HG03457 (cell line): ENCODE results near the gene GRIP2.
"Not testable (repeated sequence)": the region's sequence is repeated elsewhere in the genome, so short reads cannot be mapped to it uniquely, and the experiment has no call there.

Experiments used
- ATAC-seq: cut with Tn5 transposase; IDR thresholded peaks from one replicate; pipeline ENCODE4 v1.9.1; 2021; ENCODE audit warnings: moderate number of reproducible peaks; ENCODE audit not compliant: unreplicated experiment

Gene GRIP2

DNA sequence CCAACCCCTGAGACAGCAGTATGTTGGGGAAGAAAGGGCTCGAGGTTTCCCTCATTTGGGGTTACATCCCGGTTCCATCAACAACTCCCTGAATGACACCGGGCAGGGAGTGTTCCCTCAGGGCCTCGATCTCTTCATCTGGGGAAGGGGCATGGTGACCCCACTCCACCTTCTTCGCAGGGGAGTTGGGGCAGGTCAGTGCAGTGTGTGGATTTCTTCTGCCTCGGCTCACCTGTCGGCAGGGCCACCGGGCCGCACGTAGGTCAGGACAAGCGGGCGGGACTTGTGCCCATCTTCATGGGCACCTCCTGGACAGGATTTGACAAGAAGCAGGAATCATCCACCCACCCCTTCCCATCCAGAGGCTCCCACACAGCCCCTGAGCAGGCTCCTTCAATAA, 17.4 kb downstream of the GRIP2 start:
- ATAC-seq, result no peak

DNA sequence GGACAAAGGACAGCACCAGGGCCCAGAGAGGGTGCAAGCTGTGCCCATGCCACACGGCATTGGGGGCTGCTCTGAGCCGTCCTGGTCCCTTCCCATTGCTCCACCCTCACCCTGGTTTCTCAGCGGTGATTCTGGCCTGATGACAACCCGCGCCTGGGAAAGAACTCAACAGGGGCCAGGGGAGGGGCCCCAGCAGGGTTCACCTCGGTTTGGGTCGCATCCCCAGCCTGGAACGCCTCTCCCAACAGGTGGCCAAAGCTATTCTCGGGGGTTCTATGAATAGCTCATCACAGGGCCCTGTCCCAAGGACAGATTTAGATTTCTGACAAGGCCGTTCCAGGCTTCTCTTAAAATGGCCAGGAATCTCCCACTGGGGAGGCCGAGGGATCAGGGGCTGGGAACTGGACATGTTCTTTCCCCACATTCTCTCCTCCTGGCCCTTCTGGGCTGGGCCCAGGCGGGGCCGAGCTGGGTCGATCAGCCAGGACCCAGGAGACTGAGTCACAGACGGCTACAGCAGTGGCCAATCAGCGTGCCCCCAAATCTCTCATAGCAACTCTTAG, 17.9 kb downstream of the GRIP2 start:
- ATAC-seq, result no peak

DNA sequence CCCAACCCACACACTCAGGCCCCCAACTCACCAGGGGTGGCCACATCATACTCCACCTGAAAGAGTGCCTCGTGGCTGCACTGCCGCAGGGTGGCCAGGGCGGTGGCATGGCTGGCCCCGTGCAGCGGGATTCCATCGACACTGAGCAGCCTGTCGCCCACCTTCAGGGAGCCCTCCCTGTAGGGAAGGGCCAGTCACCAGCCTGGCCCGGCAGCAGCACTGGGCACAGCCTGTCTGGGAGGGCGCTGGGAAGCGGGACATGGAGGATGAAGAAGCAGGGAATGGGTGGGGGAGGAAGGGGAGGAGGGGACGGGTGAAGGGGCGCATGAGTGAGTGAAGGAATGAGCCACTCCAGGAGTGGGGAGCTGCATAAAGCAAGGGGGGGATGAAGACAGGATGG, 18.5 kb downstream of the GRIP2 start:
- ATAC-seq, result no peak

DNA sequence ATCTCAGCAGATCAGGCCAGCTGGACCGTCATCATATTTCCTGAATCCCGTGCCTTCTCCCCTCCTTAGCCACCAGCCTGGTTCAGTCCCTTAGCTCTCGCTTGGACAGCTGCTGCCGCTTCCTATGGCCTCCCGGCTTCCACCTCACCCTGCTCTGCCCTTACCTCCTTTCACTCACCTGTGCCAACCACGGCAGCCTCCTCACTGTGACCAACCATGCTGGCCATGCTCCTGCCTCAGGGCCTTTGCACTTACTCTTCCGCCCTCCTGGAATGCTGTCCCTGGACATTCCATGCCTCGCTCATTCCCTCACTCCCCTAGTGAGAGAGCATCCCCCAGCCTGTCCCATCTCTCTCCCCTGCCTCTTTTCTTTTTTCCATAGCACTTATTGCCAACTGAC, 19.2 kb downstream of the GRIP2 start:
- no peak for ATAC-seq

DNA sequence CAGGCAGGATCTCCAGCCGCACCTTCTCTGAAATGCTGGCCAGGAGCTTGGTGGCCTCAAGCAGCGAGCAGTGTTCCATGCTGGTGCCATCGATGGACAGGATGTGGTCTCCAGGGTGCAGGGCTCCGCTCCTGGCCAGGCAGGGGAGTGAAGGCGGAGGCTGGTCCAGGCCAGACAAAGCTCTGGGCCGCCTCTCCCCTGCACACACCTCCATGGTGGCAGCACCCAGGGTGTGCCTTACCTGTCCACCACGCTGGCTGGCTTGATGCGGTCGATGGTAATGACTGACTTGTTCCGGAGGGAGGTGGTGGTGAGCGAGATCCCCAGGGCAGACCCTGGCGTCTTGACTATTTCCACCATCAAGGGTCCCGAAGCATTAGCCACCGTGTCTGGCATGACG, 20.0 kb downstream of the GRIP2 start:
- ATAC-seq, result no peak

DNA sequence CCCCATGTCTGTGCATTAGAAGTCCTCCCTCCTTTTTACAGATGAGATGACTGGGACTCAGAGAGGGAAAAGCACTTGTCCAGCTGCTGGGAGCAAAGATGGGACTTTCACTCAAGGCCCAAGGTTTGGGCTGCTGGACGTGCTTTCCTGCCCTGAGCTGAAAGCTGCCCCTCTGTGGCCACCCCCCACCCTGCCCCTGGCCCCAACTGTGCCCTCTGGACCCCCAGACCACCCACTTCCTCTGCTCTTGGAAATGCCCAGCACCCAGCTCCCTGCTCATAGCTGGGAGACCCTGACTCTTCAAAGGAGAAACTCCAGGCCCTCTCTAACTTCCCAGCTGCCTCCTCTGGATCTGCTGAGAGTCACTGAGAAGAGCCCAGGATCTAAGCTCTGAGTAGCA, 20.7 kb downstream of the GRIP2 start:
- no peak for ATAC-seq

DNA sequence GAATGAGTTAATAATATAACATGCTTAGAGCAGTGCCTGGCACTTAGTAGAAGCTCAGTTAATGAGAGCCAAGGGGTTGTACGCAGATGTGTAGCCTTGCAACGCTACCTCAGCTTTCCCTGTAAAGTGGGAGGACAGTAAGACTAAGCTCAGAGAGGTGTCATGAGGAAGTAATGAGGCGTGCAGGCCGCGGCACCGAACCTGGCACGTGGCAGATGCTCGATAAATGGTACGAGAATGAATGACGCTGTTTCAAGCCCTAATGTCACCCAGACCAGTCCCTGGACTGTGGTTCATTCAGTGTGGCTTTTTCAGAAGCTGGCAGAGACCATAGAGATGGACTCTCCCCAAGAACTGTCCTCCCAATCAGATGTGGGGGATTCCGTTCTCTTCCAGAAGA, 21.2 kb downstream of the GRIP2 start:
- no peak for ATAC-seq

DNA sequence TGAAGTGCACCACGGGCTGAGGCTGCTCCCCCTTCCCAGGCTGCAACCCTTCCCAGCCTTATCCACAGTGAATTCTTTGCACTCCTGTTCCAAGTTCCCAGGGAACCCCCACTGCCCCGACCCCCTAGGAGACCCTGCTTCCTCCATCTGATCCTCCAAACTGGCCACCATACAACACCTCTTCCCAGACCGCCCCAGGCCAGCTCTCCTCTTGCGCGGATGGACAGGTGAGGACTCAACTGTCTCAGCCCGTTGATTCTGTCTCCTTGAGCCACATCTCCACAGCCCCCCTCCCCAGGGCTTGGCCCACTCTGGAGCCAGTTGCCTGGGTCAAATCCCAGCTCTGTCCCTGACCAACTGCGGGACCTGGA, 21.7 kb downstream of the GRIP2 start:
- ATAC-seq, result no peak

DNA sequence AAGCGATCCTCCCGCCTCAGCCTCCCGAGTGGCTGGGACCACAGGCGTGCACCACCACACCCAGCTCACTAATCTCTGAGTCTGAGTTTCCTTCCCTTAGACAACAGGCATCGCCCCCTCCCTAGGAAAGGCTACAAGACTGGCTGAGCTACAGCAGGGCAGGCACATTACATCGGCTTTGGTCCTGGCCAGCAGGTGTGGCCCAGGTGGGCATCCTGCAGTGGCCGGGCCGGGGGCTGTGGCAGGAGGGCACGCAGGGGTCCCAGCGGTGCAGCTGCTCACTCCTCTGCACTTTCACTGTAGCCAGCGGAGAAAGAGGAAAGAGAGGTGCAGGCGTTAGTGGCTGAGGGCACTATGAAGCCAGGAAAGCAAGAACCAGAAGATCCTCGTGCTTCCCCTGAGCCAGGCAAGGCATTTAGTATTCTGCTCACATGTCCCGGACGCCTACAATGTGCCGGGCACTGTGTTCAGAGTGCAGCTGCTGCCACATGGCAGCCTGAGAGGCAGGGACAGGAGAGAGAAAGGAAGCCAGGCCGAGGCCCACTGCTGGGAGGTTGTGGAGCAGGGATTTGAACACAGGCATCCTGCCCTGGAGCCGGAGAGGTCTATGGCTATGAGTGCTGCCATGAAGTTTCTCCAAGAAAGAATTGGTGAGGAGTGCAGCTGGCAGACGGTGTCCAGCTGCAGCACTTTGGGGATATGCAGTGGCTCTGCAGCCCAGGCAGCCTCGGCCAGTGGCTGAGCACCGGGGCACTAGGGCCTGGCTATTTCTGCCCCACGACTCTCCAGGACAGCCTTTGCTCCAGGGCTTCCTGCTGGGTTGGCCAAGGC, 22.3 kb downstream of the GRIP2 start:
- ATAC-seq, result no peak

DNA sequence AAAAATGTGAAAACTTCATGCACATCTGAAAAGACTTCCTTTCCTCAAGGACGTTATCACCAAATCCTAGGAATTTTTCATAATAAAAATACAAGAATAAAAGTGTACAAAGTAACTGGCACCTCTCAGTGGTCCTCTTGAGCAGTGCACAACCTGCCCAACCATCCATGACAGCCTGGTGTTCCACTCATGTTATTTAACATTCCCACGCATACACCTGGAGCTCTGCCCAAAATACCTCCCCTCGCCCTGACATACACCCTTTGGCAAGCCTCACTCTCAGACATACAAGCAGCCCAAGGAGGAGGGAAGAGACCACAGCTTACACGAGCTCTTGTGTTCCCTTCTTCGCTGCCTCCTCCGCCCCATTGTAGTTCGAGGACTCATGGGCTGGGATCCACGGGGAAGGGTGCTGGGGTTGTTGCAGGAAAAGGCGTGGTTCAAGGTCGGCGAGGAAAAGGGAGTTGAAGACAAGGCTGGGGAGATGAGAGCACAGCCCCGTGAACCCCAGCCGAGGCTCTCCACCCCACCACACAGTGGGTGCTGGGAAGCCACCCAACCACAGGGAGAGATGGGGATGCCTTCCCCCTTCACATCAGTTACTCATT, 23.3 kb downstream of the GRIP2 start:
- no peak for ATAC-seq

DNA sequence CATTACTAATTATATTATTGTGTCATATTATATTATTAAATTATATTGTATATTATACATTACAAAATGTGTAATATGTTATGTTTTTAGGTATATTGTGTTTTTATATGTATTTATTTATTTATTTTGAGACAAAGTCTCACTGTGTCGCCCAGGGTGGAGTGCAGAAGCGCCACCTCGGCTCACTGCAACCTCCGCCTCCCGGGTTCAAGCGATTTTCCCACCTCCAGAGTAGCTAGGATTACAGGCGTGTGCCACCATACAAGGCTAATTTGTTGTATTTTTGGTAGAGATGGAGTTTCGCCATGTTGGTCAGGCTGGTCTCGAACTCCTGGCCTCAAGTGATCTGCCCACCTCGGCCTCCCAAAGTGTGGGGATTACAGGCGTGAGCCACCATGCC, 24.6 kb downstream of the GRIP2 start:
- ATAC-seq, result not testable (repeated sequence)

DNA sequence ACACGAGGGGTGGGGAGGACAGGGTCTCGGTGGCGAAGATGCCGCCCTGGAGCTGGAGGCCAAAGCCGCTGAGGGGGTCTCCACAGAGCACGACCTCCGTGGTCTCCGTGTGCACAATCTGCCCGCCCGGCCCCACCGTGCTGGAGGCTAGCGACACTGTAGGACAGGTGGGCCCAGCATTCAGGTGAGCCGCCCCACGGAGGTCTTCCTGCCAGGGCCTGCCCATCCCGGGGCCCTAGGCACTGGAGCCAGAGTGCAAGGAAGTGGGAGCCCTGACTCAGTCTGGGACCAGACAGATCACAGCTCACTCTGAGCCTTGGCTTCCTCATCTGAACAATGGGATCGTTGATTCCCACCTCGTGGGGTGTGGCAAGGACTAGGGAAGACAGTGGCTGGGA, 25.8 kb downstream of the GRIP2 start:
- ATAC-seq, result no peak

DNA sequence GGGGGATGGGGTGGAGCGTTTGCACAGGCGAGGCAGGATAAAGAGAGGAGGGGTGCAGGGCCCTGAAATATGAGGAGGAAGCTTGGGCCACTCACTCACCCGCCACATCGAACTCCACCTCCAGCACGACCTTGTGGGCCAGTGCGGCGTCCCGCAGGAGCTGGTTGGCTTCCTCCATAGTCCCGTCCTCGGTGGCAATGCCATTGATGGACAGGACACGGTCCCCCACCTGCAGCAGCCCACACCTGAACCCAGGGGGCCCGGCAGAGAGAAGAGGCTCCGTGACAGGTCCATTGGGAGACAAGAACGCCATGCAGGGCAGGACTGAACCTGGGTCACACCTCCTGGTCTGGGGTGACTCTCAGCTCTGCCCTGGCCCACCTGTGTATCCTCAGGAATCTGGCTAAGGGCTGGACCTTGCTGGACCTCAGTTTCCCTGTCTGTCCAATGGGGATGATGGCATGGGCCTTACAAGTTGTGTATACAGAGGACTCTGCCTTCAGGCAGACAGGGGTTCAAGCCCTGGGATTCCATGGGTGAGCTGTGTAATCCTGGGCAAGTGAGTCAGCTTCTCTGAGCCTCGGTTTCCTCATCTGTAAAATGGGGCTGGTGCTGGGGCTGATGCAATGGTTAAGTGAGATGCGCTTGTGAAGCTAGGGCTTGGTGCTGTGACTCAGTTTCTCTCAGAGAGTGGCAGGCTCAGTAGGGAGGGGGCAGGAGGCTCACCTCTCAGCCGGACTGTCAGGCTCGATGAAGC, 26.4 kb downstream of the GRIP2 start:
- no peak for ATAC-seq

DNA sequence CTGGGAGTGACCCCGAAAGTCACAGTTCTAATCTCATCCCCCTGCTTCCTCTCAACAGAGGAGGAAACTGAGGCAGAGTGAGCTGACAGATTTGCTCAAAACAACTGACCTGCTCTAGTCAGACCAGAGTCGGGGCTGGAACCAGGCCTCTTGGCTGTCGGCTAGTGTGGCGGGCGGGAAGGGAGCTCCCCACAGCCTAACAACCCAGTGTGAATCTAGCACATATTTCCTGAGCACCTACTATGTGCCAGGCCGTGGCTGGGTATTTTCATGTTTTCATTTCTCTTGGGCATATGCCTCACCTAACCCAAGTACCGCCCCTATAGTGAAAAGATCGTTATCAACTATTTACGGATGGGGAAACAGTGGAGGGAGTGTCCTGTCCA, 27.2 kb downstream of the GRIP2 start:
- ATAC-seq, result no peak

DNA sequence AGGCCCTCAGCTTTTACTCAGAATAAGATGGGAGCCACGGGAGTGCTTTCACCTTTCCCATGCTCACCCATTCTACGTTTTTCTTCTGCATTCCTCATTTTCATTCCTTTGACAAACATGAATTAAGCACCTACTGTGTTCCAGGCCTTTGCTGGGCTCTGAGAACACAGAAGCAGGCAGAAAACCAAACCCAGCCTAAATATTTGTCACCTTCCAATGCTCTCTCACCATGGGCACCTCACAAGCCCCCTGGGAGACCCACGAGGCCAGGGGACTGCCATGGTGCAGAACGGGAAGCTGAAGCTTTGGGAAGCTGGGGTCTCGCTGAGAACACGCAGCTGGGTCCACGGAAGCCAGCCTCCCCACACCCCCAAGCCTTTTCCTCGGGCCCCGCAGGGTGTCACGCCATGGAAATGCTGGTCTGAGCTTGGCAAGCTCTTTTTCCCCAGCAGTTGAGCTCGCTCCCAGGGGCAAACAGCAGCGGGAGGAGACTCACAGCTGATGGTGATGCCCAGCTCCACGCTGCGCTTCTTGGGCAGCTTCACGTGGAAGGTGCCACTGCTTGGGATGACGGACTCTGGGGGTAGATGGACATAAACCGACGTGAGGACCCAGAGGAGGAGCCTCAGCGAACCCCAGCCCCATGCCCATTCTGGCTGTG, 27.7 kb downstream of the GRIP2 start:
- ATAC-seq, result no peak

DNA sequence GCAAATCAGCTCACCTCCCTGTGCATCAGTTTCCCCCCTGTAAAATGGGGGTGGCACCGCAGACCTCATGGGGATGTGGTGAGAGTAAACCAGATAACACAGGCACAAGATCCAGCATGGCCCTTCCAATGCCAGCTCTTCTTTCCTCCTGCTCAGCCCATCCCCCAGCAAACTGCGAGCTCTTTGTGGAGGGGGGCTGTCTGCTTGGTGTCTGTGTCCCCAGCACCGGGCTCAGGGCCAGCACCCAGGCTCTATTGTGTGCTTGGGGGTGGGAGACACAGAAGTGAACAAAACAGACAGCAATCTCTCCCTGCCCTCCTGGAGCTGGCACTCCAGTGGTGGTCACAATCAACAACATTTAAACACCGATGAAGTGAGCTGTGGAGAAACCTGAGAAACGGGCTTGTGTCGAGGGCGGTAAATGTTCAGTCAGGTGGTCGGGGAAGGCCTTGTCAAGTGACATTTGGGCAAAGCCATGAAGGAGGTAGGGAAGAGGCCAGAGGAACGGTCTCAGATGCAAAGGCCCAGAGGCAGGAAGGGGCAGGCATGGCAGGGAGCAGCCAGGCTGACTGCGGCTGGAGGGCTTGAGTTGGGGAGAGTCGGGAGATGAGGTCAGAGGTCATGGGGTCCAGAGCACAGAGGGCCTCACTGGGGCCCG, 28.4 kb downstream of the GRIP2 start:
- no peak for ATAC-seq

DNA sequence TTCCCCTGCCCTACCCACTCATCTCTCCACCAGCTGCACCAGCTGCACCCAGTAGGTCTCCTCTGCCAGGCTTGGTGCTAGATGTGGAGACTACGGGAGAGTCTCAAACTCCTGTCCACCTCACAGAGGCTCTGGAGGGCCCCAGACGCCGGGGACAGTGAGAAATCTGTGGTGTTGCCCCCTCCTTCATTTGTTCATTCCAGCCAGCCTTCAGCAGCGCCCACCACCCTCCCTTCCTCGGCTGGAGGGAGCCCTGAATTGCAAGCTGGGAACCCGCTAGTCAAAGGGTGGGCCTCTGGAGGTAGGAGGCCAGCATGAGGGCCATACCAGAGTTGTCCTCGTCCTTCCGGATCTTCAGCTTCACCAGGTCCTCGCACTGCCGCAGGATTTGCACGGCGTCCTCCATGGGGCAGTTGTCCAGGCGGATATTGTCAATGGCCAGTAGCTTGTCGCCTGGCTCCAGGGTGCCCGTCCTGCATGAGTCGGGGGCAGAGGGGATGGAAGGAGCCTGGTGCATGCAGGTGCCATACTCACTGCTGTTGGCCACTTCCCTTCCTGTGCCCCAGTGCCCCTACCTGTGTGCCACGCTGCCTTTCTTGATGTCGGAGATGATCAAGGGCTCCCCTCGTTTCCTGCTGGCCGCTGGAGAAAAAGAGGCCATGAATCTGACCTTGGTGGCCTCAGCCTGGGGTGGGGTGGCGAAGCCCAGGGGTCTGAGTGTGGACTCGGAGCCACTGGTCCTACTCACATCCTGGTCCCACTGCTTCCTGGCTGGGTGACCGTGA, 29.1 kb downstream of the GRIP2 start:
- no peak for ATAC-seq

DNA sequence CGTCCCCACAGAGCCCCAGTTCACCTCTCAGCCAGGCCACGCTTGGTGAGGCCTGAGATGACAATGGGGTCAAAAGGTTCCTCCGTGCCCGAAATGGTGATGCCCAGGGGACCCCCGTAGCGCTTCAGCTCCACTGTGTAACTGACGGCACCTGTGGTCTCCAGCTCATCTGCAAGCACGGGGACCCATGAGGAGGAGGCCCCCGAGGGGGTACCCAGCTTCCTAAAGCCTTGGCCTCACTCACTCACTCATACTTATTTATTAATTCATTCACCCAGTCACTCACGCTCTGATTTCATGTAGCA, 30.4 kb downstream of the GRIP2 start:
- no peak for ATAC-seq

DNA sequence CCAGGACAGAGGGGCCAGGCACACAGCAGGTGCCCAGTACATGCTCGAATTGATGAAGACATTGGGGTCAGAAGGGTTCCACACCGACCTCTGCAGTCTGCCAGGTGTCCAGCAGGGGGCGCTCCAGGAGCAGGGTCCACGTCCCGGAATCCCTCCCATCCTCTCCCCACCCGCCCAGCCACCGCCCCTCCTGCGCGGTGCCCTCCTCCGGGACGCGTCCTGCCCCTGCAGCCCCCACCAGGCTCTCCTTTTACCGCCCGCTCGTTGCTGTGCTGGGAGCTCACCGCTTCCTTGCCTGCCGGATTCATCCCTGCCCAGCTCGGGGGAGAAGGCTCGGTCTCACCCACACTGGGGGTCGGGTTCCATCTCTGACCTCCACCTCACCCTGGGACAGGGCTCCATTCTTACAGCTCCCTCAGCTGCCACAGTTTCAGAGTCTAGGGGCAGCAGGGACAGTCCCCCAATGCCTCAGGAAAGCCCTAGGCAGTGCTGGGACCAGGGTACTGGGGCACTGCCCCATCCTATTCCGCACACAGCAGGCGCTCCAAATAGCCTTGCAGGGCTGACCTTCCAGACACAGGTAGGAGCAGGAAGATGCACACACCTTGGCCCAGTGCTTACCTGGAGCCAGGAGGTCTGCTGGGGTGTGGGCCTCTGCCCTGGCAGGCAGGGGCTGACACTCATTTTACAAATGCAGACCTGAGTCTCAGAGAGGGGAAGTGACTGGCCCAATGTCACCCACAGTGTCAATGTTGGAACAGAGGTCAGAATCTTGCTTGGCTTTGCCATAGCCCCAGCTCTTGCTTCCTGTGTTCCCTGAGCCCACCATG, 31.0 kb downstream of the GRIP2 start:
- ATAC-seq, result no peak

DNA sequence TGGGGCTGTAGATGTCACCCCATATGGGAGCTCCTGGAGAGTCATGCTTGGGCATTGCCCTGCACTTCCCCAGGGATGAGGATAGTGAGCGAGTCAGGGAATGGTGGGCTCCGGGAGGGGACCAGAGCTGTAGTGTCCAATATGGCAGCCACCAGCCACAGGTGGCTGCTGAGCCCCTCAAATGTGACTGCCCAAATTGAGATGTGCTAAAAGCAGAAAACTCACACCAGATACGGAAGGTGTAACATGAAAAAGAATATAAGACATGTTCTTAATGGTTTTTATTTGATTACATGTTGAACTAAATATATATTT, 31.7 kb downstream of the GRIP2 start:
- ATAC-seq, result no peak
